HG02884 (cell line): ENCODE results near the gene NWD2.
A peak's percentile ranks its signal among the peaks of the same experiment; 100 is the strongest.
"Not testable (repeated sequence)": the region's sequence is repeated elsewhere in the genome, so short reads cannot be mapped to it uniquely, and the experiment has no call there.

Source experiments
- ATAC-seq: cut with Tn5 transposase; IDR thresholded peaks from one replicate; pipeline ENCODE4 v1.9.1; 2021; ENCODE audit warnings: mild to moderate bottlenecking, moderate library complexity; ENCODE audit not compliant: unreplicated experiment

NWD2 gene, protein sequence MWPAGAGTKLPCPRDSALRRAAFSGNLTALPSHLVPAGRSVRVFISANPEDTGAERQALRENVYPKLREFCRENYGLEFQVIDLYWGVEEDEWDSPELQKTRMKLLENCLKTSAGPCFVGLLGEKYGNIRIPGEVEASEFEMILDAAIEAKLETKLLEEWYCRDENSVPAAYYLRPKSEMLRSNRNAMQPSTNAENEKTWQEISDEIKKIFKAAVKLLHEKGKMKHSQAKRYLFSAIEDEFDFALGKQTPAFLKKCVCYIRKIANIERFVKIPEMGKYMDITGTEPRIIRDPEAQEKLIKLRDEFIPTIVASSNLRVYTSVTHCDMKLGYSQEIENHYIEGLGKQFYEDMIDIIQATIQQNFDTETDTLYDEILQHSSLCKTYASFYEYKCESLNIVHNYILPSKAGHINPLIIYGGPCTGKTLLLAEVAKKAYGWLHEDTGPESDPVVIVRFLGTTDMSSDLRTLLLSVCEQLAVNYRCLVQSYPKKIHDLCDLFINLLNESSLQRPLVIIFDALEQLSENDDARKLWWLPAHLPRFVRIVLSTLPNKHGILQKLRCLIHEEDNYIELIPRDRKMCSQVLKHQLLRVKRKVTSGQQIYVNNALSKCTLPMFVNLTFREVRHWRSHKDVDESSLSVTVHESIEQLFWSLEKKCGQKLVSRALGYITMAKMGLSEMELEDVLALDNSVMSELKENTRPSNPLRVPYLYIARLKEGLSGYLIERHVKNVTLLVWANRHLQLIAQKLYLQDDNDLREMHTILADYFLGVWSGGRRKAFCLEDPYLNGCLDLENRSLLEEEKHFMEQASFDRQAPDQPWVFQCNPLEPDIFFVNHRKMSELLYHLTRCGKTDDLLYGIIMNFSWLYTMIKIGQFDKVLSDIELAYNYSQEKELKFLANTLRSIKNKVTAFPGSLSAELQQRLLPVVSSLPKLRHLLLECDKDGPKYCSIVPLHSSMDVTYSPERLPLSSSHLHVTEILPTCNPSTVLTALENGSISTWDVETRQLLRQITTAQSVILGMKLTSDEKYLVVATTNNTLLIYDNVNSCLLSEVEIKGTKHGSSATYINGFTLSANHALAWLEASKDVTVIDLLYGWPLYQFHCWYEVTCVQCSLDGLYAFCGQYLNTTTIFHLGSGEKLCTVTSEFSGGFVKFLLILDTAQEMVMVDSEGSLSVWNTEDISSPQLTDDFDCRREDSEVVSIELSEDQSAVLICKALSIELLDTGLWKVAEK (N-terminal part only)

GRCh38 chr4:37244583-37245390 is at the start of gene NWD2:
Gene NWD2, plus strand, starts transcription at chr4:37244743. Its CDS starts 325 bp downstream, at chr4:37245068.
- no peak for ATAC-seq

DNA sequence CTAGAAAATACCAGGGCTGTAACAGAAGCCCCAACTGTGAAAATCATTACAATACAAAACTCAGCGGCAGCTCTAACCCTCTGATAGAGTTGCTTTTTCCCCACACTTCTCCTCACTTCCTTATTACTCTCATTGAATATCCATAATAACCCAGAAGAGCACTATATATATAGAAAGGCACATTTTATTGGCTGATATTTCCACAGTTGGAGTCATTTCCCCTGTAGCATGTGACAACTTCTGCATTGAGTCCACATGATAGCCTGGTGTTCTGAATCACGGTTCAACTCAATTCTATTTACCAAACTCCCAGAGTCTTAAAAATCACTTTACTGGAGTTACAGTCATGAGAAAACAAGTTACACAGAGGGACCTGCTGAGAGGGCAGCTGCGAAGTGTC is 46.6 kb upstream of the NWD2 start:
- no peak for ATAC-seq

DNA sequence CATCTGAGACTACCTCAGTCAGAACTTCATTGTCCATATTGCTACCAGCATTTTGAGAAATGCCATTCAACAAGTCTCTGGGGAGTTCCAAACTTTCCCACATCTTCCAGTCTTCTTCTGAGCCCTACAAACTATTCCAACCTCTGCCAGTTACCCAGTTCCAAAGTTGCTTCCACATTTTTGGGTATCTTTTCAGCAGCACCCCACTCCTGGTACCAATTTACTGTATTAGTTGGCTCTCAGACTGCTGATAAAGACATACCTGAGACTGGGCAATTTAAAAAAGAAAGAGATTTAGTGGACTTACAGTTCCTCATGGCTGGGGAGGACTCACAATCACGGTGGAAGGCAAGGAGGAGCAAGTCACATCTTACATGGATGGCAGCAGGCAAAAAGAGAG is 39.8 kb upstream of the NWD2 start:
- ATAC-seq: not testable (repeated sequence)

DNA sequence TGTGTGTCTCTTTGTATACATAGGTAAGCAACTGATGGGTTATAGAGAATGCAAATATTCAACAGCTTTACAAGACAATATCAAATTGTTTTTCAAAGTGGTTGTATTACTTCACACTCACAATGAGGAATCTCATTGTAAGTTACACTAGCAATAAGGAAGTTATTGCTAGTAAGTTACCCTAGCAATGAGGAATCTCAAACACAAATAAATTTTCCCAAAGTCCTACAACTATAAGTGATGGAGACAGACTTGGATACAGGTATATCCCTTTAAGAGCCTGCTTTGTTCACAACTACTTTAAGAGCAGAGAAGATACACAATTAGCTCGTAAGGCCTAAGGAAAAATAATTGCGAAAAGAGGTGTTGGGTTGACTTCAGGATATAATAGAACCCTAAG is 28.3 kb upstream of the NWD2 start:
- no peak for ATAC-seq

DNA sequence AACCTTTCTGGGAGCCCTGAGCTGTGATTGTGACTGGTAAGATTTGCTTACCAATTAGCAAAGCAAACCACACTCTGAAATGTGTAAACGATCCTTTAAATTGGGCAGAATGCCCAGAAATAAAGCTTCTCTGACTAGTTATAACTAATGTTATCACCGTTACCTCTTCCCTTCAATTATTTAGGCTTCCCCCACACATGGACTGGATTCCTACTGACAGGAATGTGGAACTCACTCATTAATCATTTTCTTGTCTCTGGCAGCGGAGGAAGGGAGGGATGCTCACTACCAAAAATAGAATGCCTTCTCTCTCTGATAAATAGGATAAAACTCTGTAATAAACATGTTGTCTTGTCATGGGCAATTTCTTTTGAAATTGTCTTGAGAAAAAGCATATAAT is 25.3 kb upstream of the NWD2 start:
- no peak for ATAC-seq

- no peak for ATAC-seq
Observed at GRCh38 chr4:37219990-37220389, 24.6 kb upstream of the NWD2 start.

- no peak for ATAC-seq
Observed at GRCh38 chr4:37220685-37221084, 23.9 kb upstream of the NWD2 start.

DNA sequence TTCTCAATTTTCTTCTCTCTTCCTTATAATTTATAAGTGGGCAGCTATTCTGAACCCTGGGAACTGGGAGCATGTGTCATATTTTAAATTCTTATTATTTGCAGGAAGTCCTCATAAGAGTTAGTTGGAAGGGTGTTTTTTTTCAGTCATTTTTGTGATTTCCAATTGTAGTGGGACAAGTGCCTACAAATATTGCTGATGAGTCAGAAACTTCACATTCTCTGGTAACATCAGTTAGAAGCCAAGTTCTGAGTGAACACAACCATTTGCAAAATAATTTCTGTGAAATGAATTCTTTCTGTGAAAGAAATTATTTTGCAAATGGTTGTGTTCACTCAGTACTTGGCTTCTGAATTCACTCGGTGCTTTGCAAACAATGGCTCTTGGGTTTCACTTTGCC is 20.8 kb upstream of the NWD2 start:
- no peak for ATAC-seq

GRCh38 chr4:37224854-37225253 is 19.7 kb upstream of the NWD2 start:
- ATAC-seq: no peak

GRCh38 chr4:37225778-37226177 is 18.8 kb upstream of the NWD2 start:
- no peak for ATAC-seq

DNA sequence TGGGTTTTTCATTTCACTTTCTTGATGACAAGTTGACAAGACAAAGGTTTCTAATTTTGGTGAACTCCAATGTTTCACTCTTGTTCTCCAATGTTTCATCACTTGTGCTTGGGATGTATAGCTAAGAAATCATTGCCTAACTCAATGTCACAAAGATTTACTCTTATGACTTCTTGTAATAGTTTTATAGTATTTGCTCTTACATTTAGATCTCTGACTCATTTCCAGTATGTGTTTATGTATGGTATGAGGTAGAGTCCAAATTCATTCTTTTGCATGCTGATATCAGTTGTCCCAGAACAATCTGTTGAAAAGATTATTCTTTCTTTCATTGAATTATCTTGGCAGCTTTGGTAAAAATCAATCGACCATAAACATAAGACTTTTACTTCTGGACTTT is 12.2 kb upstream of the NWD2 start:
- no peak for ATAC-seq

- ATAC-seq: peak; percentile 71
Observed at GRCh38 chr4:37236165-37236564, 8.4 kb upstream of the NWD2 start.

GRCh38 chr4:37241647-37242046 is 2.9 kb upstream of the NWD2 start:
- peak; percentile 74 for ATAC-seq

DNA sequence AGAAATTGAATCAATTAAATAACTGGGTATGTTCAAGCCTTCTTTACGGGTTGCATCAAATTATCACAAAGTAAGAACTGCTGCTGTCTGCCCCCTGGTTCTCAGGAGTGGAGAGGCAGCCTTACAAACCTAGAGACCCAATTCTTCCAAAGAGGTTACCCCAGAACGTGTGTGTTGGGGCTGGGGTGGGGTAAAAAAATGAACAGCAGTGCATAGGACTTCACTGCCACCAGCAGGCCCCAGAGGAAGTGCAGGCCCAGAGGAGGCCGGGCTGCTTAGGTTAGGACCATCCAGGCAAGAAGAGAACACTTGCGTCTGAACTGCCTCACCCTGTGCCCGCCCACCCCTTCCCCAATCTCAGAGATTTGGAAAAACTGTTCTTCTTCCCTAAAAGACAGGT is 1.5 kb upstream of the NWD2 start:
- no peak for ATAC-seq

DNA sequence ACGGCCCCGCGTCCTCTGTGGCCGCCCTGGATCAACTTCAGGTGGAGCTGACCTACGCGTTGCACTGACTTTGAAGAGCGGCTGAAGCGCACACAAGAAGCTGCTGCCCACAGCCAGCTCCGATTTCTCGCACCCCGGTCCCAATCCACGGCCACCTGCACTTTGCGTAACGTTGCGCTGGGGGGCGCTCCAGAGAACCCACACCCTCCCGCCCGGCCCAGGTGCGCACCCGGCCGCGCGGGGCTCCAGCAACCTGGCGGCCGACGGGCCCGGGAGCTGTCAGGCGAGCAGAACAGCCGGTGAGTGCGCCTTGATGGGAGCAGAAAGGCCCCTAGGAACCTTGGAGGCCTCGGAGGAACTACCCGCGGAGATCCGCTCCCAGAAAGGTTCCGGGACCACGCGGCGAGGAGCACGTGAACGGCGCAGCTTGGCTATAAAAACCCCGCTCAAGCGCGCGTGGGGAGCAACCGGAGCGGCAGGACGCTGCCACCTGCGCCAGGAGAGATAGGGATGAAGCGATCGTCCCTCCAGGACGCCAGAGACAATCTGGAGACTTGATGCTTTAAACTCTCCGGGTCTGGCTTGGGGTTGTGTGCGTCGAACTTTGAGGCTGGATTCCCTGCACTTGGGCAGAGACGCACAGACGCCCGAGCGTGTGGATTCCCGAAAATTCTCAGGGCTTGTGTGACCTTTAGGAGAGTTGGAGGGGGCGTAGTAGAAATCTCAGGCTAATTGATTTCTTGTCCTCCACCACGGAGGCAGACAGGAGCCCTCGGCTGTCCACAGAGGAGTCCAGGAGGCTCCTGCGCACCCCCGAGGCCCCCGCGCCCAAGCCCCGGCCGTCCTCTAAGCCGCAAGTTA is 591 bp upstream of the NWD2 start:
- no peak for ATAC-seq

DNA sequence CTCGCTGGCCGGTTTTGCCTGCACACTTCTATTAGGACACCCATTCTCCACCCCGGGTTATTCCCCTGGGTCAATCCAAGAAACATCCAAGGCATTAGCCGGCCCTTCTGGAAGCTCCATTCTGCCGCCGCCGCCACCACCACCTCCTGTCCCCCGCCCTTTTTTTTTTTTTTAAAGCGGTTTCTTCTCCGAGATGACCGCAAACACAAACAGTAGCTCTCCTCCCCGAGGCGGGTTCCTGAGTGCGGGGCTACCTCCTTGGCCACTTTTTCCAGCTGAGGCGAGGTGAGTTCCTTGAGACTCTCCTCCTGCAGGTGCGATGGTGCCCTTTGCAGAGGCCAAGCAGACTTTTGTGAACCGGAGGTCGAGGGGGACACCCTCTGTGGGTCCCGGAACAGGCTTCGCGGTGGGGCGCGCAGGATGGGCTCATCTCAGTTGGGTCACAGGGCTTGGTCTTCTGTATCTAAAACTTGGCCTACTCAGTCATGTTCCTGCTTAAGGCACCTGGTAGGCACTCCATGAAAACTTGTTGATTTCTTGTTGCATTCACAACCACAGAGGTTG is 930 bp downstream of the NWD2 start:
- ATAC-seq: no peak

- no peak for ATAC-seq
Observed at GRCh38 chr4:37246891-37247290, 2.3 kb downstream of the NWD2 start.

- ATAC-seq: no peak
Observed at GRCh38 chr4:37258221-37258620, 13.7 kb downstream of the NWD2 start.

GRCh38 chr4:37268319-37268718 is 23.8 kb downstream of the NWD2 start:
- ATAC-seq: no peak
